Measurements from ENCODE around the gene LRBA.
A peak's percentile ranks its signal among the peaks of the same experiment; 100 is the strongest.

Gene LRBA

GRCh38 chr4:150308824-150309472, 706.1 kb downstream of the LRBA start:
- no peak for DNase-seq (ENCODE audit: low spot score)
- ChIA-PET POLR2A (ENCODE audit: low non-redundant PET) (no interaction called here), CTCF (interaction anchor here (1.3 kb wide), 1 partner anchor 11 kb away, joined by 4 read pairs; no protein-coding TSS in a partner anchor)
- no peak for TF ChIP-seq CTCF (conservative IDR thresholded peaks at IDR 0.05; ENCODE audit: low read depth)
- H3K27ac ChIP-seq = no peak overlapping the region

- POLR2A ChIA-PET (ENCODE audit: low non-redundant PET) = no interaction called here
- no peak for TF ChIP-seq CTCF (conservative IDR thresholded peaks at IDR 0.05; ENCODE audit: low read depth)
Measured at GRCh38 chr4:150306719-150307118, 708.4 kb downstream of the LRBA start.

GRCh38 chr4:150305995-150306394, 709.1 kb downstream of the LRBA start:
- POLR2A ChIA-PET (ENCODE audit: low non-redundant PET) = no interaction called here
- H3K27ac ChIP-seq = no peak overlapping the region
- TF ChIP-seq CTCF (conservative IDR thresholded peaks at IDR 0.05; ENCODE audit: low read depth) = no peak
- CTCF ChIA-PET = interaction anchor here (0.9 kb wide), 1 partner anchor 9 kb away, joined by 3 read pairs; no protein-coding TSS in a partner anchor
- DNase-seq (ENCODE audit: low spot score) = peak; percentile 55

More at GRCh38 chr4:150306719-150307118, 708.4 kb downstream of the LRBA start:
- CTCF ChIA-PET = no interaction called here
- DNase-seq (ENCODE audit: low spot score) = no peak
- no peak overlapping the region for H3K27ac ChIP-seq

GRCh38 chr4:150302553-150302952, 712.5 kb downstream of the LRBA start:
- CTCF ChIA-PET = interaction anchor here (0.7 kb wide), 1 partner anchor 530 kb away, joined by 5 read pairs; no protein-coding TSS in a partner anchor
- no peak overlapping the region for H3K27ac ChIP-seq
- DNase-seq (ENCODE audit: low spot score) = peak; percentile 76
- POLR2A ChIA-PET (ENCODE audit: low non-redundant PET) = no interaction called here
- TF ChIP-seq CTCF (conservative IDR thresholded peaks at IDR 0.05; ENCODE audit: low read depth) = no peak

- DNase-seq (ENCODE audit: low spot score) = no peak
- ChIA-PET POLR2A (ENCODE audit: low non-redundant PET) (no interaction called here), CTCF (interaction anchor here (0.5 to 1.8 kb wide), 4 partner anchors 455 to 1535 kb away, joined by 5 to 8 read pairs (median 6); no protein-coding TSS in a partner anchor)
- no peak for TF ChIP-seq CTCF (conservative IDR thresholded peaks at IDR 0.05; ENCODE audit: low read depth)
- H3K27ac ChIP-seq = no peak overlapping the region
Measured at GRCh38 chr4:150299816-150300215, 715.3 kb downstream of the LRBA start.

GRCh38 chr4:150297861-150298474, 717.1 kb downstream of the LRBA start:
- no peak for DNase-seq (ENCODE audit: low spot score)
- peak; percentile 77 for TF ChIP-seq CTCF (conservative IDR thresholded peaks at IDR 0.05; ENCODE audit: low read depth)

More at GRCh38 chr4:150297861-150298474, 717.1 kb downstream of the LRBA start:
- CTCF ChIA-PET = interaction anchor here (0.6 to 1.0 kb wide), 4 partner anchors 12 to 1556 kb away, joined by 3 to 4 read pairs (median 4); no protein-coding TSS in a partner anchor
- no peak overlapping the region for H3K27ac ChIP-seq
- POLR2A ChIA-PET (ENCODE audit: low non-redundant PET) = no interaction called here

Measured in RWPE1 (cell line).